ENCODE data around the gene KCTD21.

The KCTD21 gene

DNA sequence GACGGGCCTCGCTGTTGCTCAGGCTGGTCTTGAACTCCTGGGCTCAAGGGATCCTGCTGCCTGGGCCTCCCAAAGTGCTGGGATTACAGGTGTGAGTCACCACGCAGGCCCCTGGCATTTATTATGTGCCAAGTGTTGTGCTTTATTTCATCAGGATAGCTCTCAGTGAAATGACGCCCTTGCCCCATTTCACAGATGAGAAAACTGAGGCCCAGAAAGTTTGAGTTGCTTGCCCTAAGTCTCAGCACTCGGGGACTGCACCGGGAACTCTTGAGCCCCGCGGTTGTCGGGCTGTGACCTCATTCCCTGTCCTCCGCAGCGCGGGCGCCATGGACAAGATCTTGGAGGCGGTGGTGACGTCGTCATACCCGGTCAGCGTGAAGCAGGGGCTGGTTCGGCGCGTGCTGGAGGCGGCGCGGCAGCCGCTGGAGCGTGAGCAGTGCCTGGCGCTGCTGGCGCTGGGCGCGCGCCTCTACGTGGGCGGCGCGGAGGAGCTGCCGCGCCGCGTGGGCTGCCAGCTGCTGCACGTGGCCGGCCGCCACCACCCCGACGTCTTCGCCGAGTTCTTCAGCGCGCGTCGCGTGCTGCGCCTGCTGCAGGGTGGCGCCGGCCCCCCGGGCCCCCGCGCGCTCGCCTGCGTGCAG is 7.6 kb upstream of the KCTD21 start:
- no peak for TF ChIP-seq NFRKB (IDR thresholded peaks at IDR 0.05)
- TF ChIP-seq SP1 (IDR thresholded peaks at IDR 0.05) = no peak
- TF ChIP-seq PKNOX1 (IDR thresholded peaks at IDR 0.05) = no peak
- TF ChIP-seq CTBP1 (IDR thresholded peaks at IDR 0.05; ENCODE audit: borderline replicate concordance) = no peak
- TF ChIP-seq SUZ12 (IDR thresholded peaks at IDR 0.05) = no peak
- no peak for TF ChIP-seq TARDBP (IDR thresholded peaks at IDR 0.05)
- TF ChIP-seq ARNT (IDR thresholded peaks at IDR 0.05) = no peak
- TF ChIP-seq BHLHE40 (IDR thresholded peaks at IDR 0.05; ENCODE audit: borderline replicate concordance) = no peak
- TF ChIP-seq FOXK2 (IDR thresholded peaks at IDR 0.05) = no peak
- POLR2A ChIA-PET = no interaction called here
- no peak for DNase-seq (ENCODE audit: extremely low spot score)
- CTCF ChIA-PET = no interaction called here

DNA sequence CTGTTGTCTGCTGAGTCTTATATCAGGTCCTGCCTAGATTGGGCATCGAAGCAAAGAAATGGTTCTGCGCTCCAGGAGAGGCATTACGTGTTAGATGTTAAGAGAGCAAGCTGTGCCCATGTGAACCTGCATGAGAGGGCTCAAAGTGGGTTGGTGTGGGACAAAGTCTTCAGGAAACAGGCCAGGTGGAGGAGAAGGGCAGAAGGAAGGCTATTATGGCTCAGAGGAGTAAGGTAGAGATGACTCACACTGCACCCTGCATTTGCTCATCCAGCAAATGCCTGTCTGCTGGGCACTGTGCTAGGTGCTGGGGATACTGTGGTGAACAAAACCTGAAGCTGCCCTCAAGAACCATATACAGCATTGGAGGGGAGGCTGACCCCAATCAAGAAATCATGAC is 6.1 kb upstream of the KCTD21 start:
- TF ChIP-seq FOXK2 (IDR thresholded peaks at IDR 0.05) (no peak), CTBP1 (IDR thresholded peaks at IDR 0.05; ENCODE audit: borderline replicate concordance) (no peak), ARNT (IDR thresholded peaks at IDR 0.05) (no peak), FOXM1 (IDR thresholded peaks at IDR 0.05; ENCODE audit: borderline replicate concordance) (no peak), FOXA1 (IDR thresholded peaks at IDR 0.05) (no peak), PKNOX1 (IDR thresholded peaks at IDR 0.05) (no peak), SUZ12 (IDR thresholded peaks at IDR 0.05) (no peak), TARDBP (IDR thresholded peaks at IDR 0.05) (no peak), L3MBTL2 (conservative IDR thresholded peaks at IDR 0.05) (no peak), NFRKB (IDR thresholded peaks at IDR 0.05) (no peak), LEF1 (IDR thresholded peaks at IDR 0.05; ENCODE audit: borderline replicate concordance) (no peak), ELF4 (IDR thresholded peaks at IDR 0.05) (no peak), HDGF (IDR thresholded peaks at IDR 0.05; ENCODE audit: borderline replicate concordance) (no peak), ZNF384 (IDR thresholded peaks at IDR 0.05) (no peak), SP1 (IDR thresholded peaks at IDR 0.05) (no peak), BHLHE40 (IDR thresholded peaks at IDR 0.05; ENCODE audit: borderline replicate concordance) (no peak)
- CTCF ChIA-PET = no interaction called here
- no peak for DNase-seq (ENCODE audit: extremely low spot score)
- POLR2A ChIA-PET = no interaction called here

DNA sequence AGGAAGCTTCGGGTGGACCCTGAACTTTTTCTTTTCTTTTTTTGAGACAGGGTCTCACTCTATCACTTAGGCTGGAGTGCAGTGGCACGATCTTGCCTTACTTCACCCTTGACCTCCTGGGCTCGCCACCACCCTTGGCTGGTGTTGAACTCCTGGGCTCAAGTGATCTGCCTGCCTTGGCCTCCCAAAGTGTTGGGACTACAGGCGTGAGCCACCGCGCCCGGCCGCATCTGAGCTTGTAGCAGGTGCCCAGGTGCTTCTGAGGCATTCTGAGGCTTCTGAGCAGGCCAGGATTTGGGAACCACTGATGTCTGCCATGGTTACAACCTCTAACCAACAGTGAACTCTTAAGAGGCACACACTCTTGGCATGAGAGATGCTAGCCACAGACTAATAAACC is 5.4 kb upstream of the KCTD21 start:
- no peak for DNase-seq (ENCODE audit: extremely low spot score)
- CTCF ChIA-PET = no interaction called here
- TF ChIP-seq ZNF384 (IDR thresholded peaks at IDR 0.05) (no peak), NFRKB (IDR thresholded peaks at IDR 0.05) (no peak), BHLHE40 (IDR thresholded peaks at IDR 0.05; ENCODE audit: borderline replicate concordance) (no peak), FOXA1 (IDR thresholded peaks at IDR 0.05) (no peak), CTBP1 (IDR thresholded peaks at IDR 0.05; ENCODE audit: borderline replicate concordance) (no peak), HDGF (IDR thresholded peaks at IDR 0.05; ENCODE audit: borderline replicate concordance) (no peak), SUZ12 (IDR thresholded peaks at IDR 0.05) (no peak), SP1 (IDR thresholded peaks at IDR 0.05) (no peak), FOXK2 (IDR thresholded peaks at IDR 0.05) (no peak), PKNOX1 (IDR thresholded peaks at IDR 0.05) (no peak), ARNT (IDR thresholded peaks at IDR 0.05) (no peak), FOXM1 (IDR thresholded peaks at IDR 0.05; ENCODE audit: borderline replicate concordance) (no peak), TARDBP (IDR thresholded peaks at IDR 0.05) (no peak), ELF4 (IDR thresholded peaks at IDR 0.05) (no peak), L3MBTL2 (conservative IDR thresholded peaks at IDR 0.05) (no peak), LEF1 (IDR thresholded peaks at IDR 0.05; ENCODE audit: borderline replicate concordance) (no peak)
- POLR2A ChIA-PET = no interaction called here

DNA sequence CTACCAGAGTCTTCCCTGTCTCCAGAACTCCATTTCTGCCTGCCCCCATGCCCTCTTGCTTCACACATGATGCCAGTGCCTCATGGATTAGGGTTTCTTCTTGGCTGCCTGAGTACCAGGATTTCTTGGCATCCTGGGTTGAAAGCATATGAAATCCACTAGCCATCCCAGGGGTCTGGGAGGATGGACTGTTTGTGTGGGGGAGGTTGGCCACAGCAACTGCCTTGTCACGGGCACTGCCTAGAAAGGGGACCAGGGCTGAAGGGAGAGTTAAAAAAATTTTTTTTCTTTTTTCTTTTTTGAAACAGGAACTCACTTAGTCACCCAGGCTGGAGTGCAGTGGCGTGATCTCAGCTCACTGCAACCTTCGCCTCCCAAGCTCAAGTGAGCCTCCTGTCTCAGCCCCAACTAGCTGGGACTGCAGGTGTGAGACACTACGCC is 4.5 kb upstream of the KCTD21 start:
- TF ChIP-seq FOXA1 (IDR thresholded peaks at IDR 0.05) (no peak), TARDBP (IDR thresholded peaks at IDR 0.05) (no peak), ELF4 (IDR thresholded peaks at IDR 0.05) (no peak), HDGF (IDR thresholded peaks at IDR 0.05; ENCODE audit: borderline replicate concordance) (no peak), LEF1 (IDR thresholded peaks at IDR 0.05; ENCODE audit: borderline replicate concordance) (no peak)
- no peak for DNase-seq (ENCODE audit: extremely low spot score)
- POLR2A ChIA-PET = no interaction called here
- CTCF ChIA-PET = no interaction called here

DNA sequence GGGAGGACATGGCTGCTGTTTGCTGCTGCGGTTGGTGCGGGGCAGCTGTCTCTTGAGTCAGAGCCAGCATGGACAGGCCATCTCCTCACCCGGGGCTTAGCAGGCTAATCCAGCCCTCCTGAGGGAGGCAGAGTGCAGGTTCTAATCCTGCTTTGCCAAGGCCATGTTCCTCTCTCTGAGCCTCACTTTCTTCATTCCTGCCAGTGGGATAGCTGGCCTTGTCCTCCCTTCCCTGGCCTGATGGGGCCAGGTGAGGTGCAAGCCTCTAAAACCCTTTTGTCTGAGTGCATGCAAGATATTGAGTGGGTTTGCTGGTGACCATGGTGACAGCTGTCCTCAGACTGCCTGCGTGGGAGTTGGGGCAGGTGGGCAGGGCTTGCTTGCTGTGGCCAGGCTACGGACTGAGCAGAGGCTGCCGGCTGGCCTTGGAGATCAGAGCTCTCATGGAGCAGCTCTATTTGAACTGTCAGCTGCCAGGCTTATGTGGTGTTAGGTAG is 3.8 kb upstream of the KCTD21 start:
- ChIA-PET POLR2A (no interaction called here), CTCF (no interaction called here)
- no peak for DNase-seq (ENCODE audit: extremely low spot score)
- TF ChIP-seq ZNF384 (IDR thresholded peaks at IDR 0.05) (no peak), SUZ12 (IDR thresholded peaks at IDR 0.05) (no peak), LEF1 (IDR thresholded peaks at IDR 0.05; ENCODE audit: borderline replicate concordance) (no peak), TARDBP (IDR thresholded peaks at IDR 0.05) (no peak), NFRKB (IDR thresholded peaks at IDR 0.05) (no peak), BHLHE40 (IDR thresholded peaks at IDR 0.05; ENCODE audit: borderline replicate concordance) (no peak), ELF4 (IDR thresholded peaks at IDR 0.05) (no peak), ARNT (IDR thresholded peaks at IDR 0.05) (no peak), SP1 (IDR thresholded peaks at IDR 0.05) (no peak)

- DNase-seq (ENCODE audit: extremely low spot score) = no peak
- ChIA-PET POLR2A (interaction anchor here (1.5 kb wide), 1 partner anchor 52 kb away, joined by 4 read pairs; the partner anchor contains the start of gene ALG8), CTCF (no interaction called here)
- TF ChIP-seq TARDBP (IDR thresholded peaks at IDR 0.05) = no peak
- TF ChIP-seq SP1 (IDR thresholded peaks at IDR 0.05) = no peak
- TF ChIP-seq HDGF (IDR thresholded peaks at IDR 0.05; ENCODE audit: borderline replicate concordance) = no peak
- no peak for TF ChIP-seq ELF4 (IDR thresholded peaks at IDR 0.05)
- no peak for TF ChIP-seq CTBP1 (IDR thresholded peaks at IDR 0.05; ENCODE audit: borderline replicate concordance)
- TF ChIP-seq L3MBTL2 (conservative IDR thresholded peaks at IDR 0.05) = no peak
- TF ChIP-seq ZNF384 (IDR thresholded peaks at IDR 0.05) = no peak
- no peak for TF ChIP-seq BHLHE40 (IDR thresholded peaks at IDR 0.05; ENCODE audit: borderline replicate concordance)
- no peak for TF ChIP-seq FOXM1 (IDR thresholded peaks at IDR 0.05; ENCODE audit: borderline replicate concordance)
- no peak for TF ChIP-seq NFRKB (IDR thresholded peaks at IDR 0.05)
- no peak for TF ChIP-seq FOXA1 (IDR thresholded peaks at IDR 0.05)
- no peak for TF ChIP-seq PKNOX1 (IDR thresholded peaks at IDR 0.05)
- no peak for TF ChIP-seq LEF1 (IDR thresholded peaks at IDR 0.05; ENCODE audit: borderline replicate concordance)
- TF ChIP-seq ARNT (IDR thresholded peaks at IDR 0.05) = no peak
- TF ChIP-seq FOXK2 (IDR thresholded peaks at IDR 0.05) = no peak
- no peak for TF ChIP-seq SUZ12 (IDR thresholded peaks at IDR 0.05)
These were observed 2.6 kb upstream of the KCTD21 start for GRCh38 chr11:78190871-78191538.

Data from HEK293T (cell line).